GM18858 (cell line): ENCODE data around the gene MTMR12.

Experiments
- ATAC-seq: cut with Tn5 transposase; IDR thresholded peaks from one replicate; pipeline ENCODE4 v1.9.1; 2021; ENCODE audit not compliant: unreplicated experiment

Gene MTMR12, protein sequence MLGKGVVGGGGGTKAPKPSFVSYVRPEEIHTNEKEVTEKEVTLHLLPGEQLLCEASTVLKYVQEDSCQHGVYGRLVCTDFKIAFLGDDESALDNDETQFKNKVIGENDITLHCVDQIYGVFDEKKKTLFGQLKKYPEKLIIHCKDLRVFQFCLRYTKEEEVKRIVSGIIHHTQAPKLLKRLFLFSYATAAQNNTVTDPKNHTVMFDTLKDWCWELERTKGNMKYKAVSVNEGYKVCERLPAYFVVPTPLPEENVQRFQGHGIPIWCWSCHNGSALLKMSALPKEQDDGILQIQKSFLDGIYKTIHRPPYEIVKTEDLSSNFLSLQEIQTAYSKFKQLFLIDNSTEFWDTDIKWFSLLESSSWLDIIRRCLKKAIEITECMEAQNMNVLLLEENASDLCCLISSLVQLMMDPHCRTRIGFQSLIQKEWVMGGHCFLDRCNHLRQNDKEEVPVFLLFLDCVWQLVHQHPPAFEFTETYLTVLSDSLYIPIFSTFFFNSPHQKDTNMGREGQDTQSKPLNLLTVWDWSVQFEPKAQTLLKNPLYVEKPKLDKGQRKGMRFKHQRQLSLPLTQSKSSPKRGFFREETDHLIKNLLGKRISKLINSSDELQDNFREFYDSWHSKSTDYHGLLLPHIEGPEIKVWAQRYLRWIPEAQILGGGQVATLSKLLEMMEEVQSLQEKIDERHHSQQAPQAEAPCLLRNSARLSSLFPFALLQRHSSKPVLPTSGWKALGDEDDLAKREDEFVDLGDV

DNA sequence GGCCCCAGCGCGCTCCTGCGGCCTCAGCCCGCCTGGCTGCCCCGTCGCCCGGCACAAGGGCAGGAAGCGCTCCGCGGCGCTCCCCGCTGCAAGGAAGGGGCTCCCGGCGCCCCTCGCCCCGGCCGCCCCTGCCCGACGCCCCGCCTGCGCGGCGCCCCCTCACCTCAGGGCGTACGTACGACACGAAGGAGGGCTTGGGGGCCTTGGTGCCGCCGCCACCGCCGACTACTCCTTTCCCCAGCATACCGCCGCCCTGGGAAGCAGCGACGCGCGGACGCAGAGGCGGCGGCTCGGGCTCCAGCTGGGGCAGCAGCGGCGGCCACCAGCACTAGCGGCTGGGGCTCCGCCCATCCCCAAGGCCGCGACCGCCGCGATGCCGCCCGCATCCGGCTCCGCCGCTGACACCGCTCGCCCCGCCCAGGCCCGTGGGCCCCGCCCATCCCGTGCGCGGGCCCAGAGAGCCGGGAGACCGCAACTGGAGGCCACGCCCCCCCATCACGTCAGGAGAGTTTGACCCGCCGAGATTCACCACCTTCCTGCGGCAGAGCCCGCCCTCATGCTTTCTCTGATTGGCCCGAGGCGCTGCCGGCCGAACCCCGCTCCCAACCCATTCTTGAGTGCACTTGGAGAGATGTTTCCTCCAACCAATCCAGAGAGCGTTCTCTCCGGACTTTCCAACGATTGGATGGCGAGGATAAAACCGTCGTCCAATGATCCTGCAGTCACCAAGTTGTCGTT, at the start of gene MTMR12:
Gene MTMR12 (minus strand): TSS at position 345 of the 738 bp plus-strand sequence. CDS start 101 bp downstream, at position 244.
- peak; percentile 93 for ATAC-seq

DNA sequence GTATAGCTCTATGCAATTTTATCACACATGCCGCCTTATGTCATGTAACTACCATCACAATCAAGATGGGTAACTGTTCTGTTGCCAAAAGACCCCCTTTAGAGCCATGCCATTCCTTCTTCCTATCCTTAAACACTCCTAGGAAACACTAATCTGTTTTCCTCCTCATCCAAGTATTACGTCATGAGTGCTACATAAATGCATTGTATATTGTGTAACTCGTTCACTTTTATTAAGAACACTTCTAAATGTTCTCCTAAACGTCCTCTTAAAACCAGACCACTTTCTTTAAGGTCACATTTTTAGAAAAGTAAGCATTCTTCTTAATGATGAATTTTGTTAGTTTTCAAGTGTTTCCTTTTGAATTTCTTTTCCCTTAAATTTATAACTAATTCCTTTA, 49.8 kb upstream of the MTMR12 start:
- no peak for ATAC-seq

DNA sequence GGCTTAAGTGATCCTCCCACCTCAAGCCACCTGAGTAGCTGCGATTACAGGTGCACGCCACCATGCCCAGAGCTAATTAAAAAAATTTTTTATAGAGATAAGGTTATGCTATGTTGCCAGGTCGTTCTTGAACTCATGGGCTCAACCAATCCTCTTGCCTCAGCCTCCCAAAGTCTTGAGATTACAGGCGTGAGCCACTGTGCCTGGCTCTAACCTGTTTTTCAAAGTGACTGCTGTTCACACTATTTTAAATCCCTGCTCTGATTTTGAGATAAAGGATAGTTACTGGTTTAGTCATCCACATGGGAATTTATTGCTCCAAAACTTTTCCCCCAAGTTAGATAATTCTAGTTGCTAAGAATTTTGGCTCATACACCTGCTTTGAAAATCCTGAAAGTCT, 48.2 kb upstream of the MTMR12 start:
- ATAC-seq: no peak

DNA sequence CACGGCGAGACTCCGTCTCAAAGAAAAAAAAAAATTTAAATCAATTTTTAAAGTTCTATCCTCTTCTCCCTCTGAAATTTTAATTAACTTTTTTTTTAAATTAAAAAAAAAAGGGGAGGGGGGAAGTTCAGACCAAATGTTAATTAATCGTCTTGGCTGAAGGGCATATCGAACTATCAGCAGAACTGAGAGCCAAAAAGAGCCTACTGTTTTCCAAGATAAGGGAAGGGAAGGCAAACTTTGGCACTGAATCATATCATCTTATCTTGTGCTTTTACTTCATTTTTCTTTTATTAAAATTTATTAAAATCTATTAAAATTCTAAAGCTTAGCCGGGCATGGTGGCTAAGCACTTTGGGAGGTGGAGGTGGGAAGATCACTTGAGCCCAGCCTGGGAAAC, 45.9 kb upstream of the MTMR12 start:
- ATAC-seq: no peak

DNA sequence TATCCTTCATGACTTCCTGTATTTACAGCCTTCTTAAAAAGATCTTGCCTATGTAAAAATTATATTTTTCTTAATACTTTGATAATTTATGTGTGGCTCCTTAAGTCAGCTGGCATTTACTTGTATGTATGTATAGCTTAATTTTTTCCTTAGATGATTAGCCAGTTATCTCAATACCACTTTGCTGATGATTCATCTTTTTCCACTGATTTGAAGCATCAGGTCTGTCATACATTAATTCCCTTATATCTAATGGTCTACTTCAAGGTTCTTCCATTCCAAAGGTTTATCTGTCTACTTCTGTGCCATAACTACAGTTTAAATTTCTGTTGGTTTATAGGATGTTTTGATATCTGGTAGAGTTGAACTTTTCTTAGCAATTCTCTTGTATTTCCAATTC, 44.9 kb upstream of the MTMR12 start:
- no peak for ATAC-seq

DNA sequence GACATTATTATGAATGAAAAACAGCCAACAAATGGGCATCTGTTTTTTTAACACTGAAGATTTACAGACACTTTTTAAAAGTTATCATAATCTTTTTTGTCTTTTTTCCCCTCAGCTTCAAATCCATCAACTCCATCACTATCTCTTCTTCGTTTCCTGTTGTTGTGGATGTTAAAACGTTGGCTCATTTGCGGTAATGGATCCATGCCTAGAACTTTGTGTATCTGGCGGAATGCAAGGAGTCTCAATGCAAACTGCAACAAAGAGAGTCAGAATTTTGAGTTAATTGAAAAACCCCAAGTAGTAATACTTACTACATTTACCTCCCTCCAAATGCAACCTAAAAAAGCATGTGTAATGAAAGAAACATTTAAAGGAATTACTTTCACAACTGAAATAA, 42.9 kb upstream of the MTMR12 start:
- ATAC-seq: no peak

DNA sequence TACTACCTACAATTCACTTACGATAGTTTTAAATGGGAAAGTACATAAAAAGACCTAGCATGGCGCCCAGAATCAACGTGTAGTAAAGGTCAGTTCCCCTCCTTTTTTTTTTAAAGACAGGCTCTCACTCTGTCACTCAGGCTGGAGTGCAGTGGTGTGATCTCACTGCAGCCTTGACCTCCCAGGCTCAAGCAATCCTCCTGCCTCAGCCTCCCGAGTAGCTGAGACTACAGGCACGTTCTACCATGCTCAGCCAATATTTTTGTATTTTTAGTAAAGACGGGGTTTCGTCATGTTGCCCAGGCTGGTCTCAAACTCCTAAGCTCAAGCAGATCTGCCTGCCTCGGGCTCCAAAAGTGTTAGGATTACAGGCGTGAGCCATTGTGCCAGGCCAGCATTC, 40.7 kb upstream of the MTMR12 start:
- ATAC-seq: no peak

DNA sequence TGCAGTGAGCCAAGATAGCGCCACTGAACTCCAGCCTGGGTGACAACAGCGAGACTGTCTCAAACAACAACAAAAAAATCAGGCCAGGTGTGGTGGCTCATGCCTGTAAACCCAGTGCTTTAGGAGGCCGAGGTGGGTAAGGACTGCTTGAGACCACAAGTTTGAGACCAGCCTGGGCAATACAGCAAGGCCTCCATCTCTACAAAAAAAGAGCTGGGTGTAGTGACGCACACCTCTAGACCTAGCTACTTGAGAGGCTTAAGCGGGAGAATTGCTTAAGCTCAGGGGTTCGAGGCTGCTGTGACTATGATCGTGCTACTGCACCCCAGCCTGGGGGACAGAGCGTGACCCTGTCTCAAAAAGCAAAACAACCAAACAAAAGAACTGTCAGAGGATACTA, 39.9 kb upstream of the MTMR12 start:
- ATAC-seq: no peak

DNA sequence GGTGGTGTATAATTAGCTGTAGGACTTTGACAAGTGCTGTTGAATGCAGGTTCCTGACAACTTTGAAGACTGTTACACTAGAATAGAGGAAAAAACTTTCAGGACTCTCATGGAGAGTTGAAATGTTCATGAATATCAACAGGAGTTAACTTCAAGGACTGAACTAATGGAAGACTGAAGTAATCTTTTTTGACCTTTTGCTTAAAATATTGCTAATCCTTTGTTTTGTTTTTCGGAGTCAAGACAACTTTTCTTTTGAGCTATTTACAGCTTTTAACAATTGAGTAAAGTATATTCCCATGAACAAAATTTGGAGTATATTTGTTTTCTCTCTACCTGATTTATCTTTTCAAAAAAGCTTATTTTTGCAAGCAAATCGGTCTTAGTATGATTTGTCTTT, 34.1 kb upstream of the MTMR12 start:
- no peak for ATAC-seq

DNA sequence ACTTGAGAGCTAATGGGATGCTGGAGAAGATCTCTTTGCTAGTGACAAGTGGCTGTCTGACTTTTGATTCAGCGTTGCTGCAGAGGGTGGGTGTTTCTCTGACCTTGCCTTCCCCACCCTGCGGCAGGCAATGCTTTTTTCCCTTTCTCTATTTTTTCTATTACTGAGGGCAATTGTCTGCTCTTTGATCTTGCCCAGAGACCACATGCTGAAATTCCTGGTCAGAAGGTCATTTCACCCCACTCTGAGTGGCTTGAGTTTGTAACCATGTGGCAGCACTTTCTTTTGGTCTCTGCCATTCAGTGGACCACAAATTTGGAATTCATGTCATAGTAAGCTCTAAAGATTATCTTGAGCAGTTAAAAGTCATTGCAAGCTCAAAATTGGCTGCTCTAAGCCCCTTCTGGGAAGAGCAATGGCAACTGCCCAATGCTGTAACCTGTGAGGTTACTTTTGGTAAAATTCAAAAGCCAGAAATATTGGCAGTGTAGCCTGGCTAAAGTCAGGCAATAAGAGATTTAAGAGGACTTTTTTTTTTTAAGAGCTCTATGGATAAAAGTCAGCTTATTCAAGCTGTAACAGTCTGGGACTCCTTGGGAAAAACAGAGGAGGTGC, 30.4 kb upstream of the MTMR12 start:
- no peak for ATAC-seq

DNA sequence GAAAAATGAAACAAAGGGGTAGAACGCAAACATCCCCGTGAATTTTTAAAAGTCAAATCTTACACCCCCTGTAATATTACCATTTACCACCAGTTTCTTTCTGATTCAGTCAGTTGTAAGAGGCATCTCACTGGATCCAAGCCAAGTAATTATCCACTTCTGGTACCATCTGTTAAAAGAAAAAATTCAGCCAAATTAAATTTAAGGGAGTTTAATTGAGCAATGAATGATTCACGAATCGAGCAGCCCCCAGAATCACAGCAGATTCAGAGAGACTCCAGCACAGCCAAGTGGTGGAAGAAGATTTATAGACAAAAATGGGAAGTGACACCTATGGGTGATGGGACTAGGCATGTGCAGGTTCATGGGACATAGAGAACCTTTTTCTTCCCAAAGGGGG, 29.9 kb upstream of the MTMR12 start:
- no peak for ATAC-seq

DNA sequence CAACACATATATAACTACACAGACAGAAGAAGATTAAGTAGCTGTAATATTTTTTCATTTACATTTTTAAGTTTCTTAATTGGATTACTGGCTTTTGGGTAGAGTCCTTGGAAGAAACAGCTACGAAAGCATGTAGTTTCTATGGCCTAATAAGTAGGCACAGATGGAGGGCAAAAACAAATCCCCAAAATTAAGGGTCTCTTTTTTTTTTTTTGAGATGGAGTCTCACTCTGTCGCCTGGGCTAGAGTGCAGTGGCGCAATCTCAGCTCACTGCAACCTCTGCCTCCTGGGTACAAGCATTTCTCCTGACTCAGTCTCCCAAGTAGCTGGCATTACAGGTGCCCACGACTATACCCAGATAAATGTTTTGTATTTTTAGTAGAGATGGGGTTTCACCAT, 27.1 kb upstream of the MTMR12 start:
- no peak for ATAC-seq

DNA sequence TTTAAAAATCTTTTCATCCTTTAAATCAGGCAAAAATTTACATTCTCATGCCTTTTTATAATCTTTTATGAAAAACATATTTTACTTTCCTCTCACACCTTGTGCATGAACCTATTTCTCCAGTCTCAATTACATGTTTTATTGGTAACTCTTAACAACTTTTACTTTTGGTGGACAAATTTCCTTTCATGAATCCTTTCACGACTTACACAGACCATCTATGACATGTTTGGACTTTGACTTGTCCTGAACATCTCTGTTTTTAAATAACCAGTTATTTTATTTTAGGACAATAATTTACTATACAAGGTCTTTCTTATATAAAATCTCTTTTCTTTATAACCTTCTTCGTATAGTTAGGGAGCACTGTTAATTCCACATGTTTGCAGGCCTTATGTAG, 26.5 kb upstream of the MTMR12 start:
- ATAC-seq: no peak

DNA sequence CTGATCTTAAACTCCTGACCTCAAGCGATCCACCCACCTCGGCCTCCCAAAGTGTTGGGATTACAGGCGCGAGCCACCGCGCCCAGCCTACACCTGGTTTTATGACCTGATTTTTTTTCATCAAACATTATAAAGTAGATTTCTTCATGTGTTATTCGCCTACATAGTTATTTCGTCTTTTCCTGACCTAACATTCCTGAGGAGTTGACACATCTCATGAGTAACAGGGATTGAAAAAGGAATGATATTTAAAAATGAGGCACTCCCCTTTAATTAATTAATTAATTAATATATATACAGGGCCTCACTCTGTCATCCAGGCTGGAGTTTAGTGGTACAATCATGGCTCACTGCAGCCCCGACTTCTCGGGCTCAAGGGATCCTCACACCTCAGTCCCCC, 20.2 kb upstream of the MTMR12 start:
- ATAC-seq: no peak

DNA sequence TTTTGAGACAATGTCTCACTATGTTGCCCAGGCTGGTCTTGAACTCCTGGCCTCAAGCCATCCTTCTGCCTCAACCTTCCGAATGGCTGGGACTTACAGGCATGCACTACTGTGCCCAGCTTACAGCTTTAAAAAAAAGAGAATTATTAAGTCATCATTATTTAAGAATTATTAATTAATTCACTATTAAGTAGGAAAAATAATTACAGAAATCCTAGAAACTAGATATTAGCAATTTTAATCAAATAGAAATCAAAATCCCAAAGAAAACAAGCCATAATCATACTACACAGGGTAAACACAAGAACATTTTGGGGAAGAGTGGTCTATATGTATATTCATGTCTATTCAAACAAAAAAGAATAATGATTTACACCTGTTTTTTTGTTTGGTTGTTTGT, 19.6 kb upstream of the MTMR12 start:
- no peak for ATAC-seq

DNA sequence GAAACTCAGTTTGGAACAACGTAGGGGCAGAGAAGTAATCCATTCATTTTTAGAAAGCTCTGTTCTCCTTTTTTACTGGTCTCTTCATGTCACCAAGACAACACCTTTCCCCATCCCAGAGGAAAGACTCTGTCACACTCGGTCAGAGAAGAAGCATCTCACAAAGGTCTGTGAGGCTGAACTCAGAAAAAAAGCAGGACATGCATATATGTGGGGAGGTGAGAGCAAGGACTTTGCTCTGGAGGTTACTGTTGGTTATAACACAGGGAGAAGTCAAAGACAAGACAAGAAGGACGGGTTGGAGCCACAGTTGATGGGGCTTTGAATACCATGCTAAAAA, 19.2 kb upstream of the MTMR12 start:
- no peak for ATAC-seq

DNA sequence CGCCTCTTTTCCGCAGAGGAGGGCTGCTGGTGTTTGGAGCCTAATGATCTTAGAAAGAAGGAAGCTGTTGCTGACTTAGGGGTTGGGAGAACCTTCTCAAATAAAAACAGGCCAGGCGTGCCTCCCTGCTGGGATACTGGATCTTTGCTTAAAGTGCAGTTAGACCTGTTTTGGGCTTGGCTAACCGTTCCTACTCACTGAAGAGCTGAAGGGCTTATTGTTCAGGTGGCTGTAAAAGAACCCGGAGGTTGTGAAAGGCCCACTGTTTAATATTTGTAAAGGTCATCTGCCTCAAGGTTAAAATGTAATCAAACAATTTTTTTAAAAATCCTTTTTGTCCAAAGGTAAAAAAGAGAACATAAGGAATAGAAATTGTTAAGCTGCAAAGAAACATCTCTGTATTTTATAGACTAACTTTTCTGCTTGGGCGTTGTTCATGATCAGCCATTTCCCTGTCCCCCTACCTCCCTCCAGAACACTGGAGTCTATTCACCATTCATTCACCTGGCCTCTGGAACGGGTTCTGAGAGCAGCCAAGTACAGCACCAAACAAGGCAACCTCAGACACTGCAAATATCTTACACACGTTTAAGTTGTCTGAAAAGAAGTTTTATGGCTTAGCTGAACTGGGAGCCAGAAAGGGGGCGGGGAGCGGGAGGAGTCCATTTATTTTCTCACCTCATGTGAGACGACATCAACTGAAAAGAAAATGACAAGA, 18.6 kb upstream of the MTMR12 start:
- no peak for ATAC-seq

DNA sequence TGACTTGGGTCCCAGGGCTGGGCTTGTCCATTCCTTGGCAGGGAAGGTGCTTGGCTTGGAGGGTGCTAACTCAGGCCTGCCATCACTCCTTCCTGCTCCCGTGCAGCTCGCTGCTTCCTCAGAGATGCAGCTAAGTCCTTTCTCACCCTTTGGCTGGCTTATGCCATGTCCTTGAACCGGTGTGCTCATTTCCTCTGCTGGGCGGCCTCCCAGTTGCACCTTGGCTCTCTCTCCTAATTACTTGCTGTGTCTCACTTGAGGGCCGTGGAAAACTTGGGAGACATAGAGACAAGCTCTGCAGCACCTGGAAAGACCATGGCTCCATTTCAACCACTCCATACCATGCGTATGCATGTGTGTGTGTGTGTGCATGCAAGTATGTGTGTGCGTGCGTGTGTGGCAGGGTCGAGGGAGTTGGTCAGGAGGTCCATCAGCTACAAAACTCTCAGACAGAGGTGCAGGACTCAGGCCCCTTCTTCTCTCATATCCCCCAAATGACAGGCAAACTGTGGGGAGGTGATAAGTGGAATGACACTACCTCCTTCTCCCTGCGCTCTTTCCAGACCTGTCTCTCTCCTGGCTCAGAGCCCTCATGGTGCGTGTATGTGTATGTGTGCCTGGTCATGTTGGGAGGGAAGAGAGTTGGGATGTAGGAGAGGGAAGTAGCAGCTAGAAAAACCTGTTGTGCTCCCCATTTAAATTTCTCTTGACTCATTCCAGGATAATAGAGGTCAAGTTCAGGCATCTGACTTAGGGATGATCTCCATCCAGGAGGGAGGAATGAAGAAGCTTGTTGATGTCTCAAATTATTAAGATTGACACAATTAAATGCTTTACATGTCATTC, 17.6 kb upstream of the MTMR12 start:
- ATAC-seq: no peak

DNA sequence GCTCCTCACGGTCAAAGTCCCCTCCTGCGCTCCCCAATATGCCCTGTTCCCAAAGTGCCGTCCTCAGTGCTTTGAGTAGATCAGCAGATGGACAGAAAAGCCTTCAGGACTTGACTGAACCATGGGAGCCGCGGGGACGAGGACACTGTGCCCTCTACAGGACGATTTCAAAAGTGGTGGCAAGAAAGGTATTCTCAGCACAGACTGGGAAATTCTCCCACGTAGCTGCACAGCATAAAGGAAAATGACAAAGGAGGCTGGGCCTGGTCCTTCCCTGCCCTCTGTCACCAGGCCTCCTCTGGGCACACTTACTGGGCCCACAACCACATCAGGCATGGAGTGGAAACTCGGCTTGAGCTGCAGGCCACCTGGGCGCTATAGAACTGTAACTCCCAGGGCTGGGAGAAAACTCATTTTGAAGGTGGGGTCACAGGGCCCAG, 16.7 kb upstream of the MTMR12 start:
- peak; percentile 70 for ATAC-seq

DNA sequence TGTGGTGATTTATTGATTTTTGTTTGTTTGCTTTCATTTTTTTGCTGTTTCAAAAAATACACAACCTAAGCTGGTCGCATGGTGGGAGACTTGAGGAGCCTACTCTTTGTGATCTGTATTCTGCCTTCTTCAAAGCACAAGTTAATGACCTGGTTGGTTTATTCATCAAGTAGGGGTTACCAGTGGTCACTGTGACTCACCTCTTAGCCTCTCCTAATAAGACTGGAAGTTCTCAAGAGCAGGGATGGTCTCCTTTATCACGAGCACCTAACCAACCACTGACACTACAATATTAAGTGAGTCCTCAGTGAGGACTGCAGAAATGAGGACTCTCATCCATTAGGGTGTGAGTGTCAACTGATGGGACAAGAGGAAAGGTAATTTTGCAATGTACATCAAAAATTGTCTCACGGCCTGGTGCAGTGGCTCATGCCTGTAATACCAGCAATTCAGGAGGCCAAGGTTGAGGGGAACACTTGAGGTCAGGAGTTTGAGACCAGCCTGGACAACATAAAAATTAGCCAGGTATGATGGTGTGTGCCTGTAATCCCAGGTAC, 13.6 kb upstream of the MTMR12 start:
- ATAC-seq: no peak
